GM19455 (cell line): ENCODE results near the gene EHD4.
A peak's percentile ranks its signal among the peaks of the same experiment; 100 is the strongest.

ENCODE experiments used
- ATAC-seq: cut with Tn5 transposase; IDR thresholded peaks from one replicate; pipeline ENCODE4 v1.9.1; 2021; ENCODE audit not compliant: unreplicated experiment

EHD4 gene

GRCh38 chr15:41981371-41982132 lies 9.2 kb upstream of the EHD4 start:
- no peak for ATAC-seq

GRCh38 chr15:41980654-41981323 lies 8.4 kb upstream of the EHD4 start:
- ATAC-seq: no peak

GRCh38 chr15:41979493-41980266 lies 7.3 kb upstream of the EHD4 start:
- no peak for ATAC-seq

GRCh38 chr15:41978534-41978933 lies 6.2 kb upstream of the EHD4 start:
- ATAC-seq: no peak

- ATAC-seq: no peak
Measured at GRCh38 chr15:41977757-41978383, 5.5 kb upstream of the EHD4 start.

- no peak for ATAC-seq
Measured at GRCh38 chr15:41975669-41976068, 3.3 kb upstream of the EHD4 start.

- ATAC-seq: no peak
Measured at GRCh38 chr15:41974041-41974440, 1.7 kb upstream of the EHD4 start.

- ATAC-seq: peak; percentile 19
Measured at GRCh38 chr15:41971895-41972252, 483 bp downstream of the EHD4 start.

GRCh38 chr15:41971089-41971894 lies 1.1 kb downstream of the EHD4 start:
- peak; percentile 45 for ATAC-seq

GRCh38 chr15:41970456-41970855 lies 1.9 kb downstream of the EHD4 start:
- ATAC-seq: no peak

GRCh38 chr15:41969851-41970431 lies 2.4 kb downstream of the EHD4 start:
- no peak for ATAC-seq

GRCh38 chr15:41968701-41969100 lies 3.7 kb downstream of the EHD4 start:
- no peak for ATAC-seq

- ATAC-seq: no peak
Measured at GRCh38 chr15:41967506-41968206, 4.7 kb downstream of the EHD4 start.

GRCh38 chr15:41966920-41967465 lies 5.4 kb downstream of the EHD4 start:
- ATAC-seq: no peak

- no peak for ATAC-seq
Measured at GRCh38 chr15:41966414-41966812, 5.9 kb downstream of the EHD4 start.

- ATAC-seq: no peak
Measured at GRCh38 chr15:41965441-41966413, 6.6 kb downstream of the EHD4 start.

- ATAC-seq: no peak
Measured at GRCh38 chr15:41961595-41962202, 10.7 kb downstream of the EHD4 start.

GRCh38 chr15:41961001-41961518 lies 11.3 kb downstream of the EHD4 start:
- ATAC-seq: no peak
